Measurements from ENCODE around the gene FRMD4A. TPM values are rescaled to one million over a fixed set of nuclear protein-coding genes. Genes with fewer than 3 reads are reported as not detected.

Gene FRMD4A
- total and polyA plus RNA-seq, 2 of the 4 experiments (the other 2 are of a cell fraction): 30.3 to 68.8 TPM

DNA sequence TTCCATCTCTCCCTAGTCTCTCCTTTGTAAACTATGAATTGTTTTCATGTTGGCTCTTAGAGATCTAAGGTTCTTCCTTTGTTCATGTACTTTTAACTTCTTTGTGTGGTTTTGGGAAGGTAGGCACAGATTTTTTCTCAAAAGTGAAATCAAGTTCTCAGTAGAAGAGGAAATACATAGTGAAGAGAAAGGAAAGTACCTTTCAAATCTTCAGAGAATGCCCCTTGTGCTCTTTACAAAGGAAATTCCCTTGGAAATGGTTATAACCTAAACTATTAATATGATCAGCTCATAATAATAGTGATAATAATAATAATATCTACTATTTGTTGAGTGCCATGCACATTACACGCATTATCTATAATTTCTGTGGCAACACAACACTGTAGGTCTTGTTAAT, 425.4 kb downstream of the FRMD4A start:
- Histone ChIP-seq H3K27ac (ENCODE audit: insufficient read depth, low read length) (no peak overlapping the region), H4K8ac (ENCODE audit: low read depth in 2 of 2, low read length in 2 of 2) (no peak overlapping the region), H2BK15ac (ENCODE audit: low read depth, low read length) (no peak overlapping the region), H3K9me3 (ENCODE audit: control insufficient read depth, insufficient read depth, low read length) (0 out of 2 replicates have a peak, but pooled peaks cover 2% of the 10 kb centered on the region), H2AK5ac (ENCODE audit: low read depth, low read length) (no peak overlapping the region), H2AFZ (replicated peaks; ENCODE audit: low read length, poor library complexity) (no peak overlapping the region), H3K9me1 (ENCODE audit: insufficient read depth, low read length) (peaks cover 6% of the 10 kb centered on the region), H3K27me3 (ENCODE audit: control insufficient read depth, insufficient read depth, low read length) (no peaks in the 10 kb centered on the region), H4K20me1 (ENCODE audit: insufficient read depth, low read length) (no peaks in the 10 kb centered on the region), H4K5ac (ENCODE audit: low read depth, low read length) (no peak overlapping the region), H3K14ac (replicated peaks; ENCODE audit: low read depth, low read length) (no peak overlapping the region), H2BK5ac (ENCODE audit: low read depth, low read length, poor library complexity, severe bottlenecking) (no peak overlapping the region), H2BK120ac (ENCODE audit: low read depth, low read length) (no peak overlapping the region), H3K4ac (ENCODE audit: low read depth, low read length) (no peak overlapping the region), H2AK9ac (replicated peaks; ENCODE audit: low read depth, low read length, poor library complexity) (no peak overlapping the region), H4K91ac (ENCODE audit: insufficient read depth, low read depth, low read length) (no peak overlapping the region), H3K36me3 (ENCODE audit: control insufficient read depth, insufficient read depth, low read length) (no peaks in the 10 kb centered on the region), H3K4me3 (ENCODE audit: insufficient read depth, low read depth, low read length) (no peak overlapping the region), H3K18ac (ENCODE audit: low read depth, low read length) (no peak overlapping the region), H3K23ac (ENCODE audit: low read depth, low read length) (no peak overlapping the region), H2BK20ac (ENCODE audit: low read depth, low read length) (no peak overlapping the region), H3K9ac (ENCODE audit: low read depth, low read length) (no peak overlapping the region), H3K4me2 (ENCODE audit: low read depth, low read length) (no peak overlapping the region), H3K56ac (ENCODE audit: extremely low read depth, insufficient read depth, low read length) (no peak overlapping the region), H3K79me1 (ENCODE audit: low read depth in 1 of 2, low read length in 2 of 2) (0 out of 4 replicates have a peak, but pooled peaks cover 0 to 1% of the 10 kb centered on the region in 2 experiments), H3K4me1 (ENCODE audit: control insufficient read depth, insufficient read depth, low read length) (no peaks in the 10 kb centered on the region)
- in situ Hi-C loops (cut with MboI; ENCODE audit: low sequenced_read_pairs): no loop called here
- dilution Hi-C loops (cut with HindIII; ENCODE audit: low sequenced_read_pairs, unreplicated experiment): no loop called here
- POLR2A ChIA-PET (ENCODE audit: unreplicated experiment): no interaction called here
- DNase-seq: no peak
- CTCF ChIA-PET: no interaction called here
- no TSS peak for BruUV-seq (replicated peaks)
- WGBS, 2 experiments (ENCODE audit: extremely low coverage in 2 of 2, insufficient read length in 1 of 2): no CpG with 5 or more reads among the region's 1 CpG
- TF ChIP-seq RCOR1 (IDR thresholded peaks at IDR 0.05; ENCODE audit: insufficient replicate concordance, low read length) (no peak), MAZ (IDR thresholded peaks at IDR 0.05; ENCODE audit: borderline replicate concordance, low read depth, low read length) (no peak), SMC3 (IDR thresholded peaks at IDR 0.05; ENCODE audit: low read depth, low read length) (no peak), BHLHE40 (IDR thresholded peaks at IDR 0.05; ENCODE audit: low read depth, low read length) (no peak), FOS (IDR thresholded peaks at IDR 0.05; ENCODE audit: low read depth, low read length) (no peak), MXI1 (IDR thresholded peaks at IDR 0.05; ENCODE audit: borderline replicate concordance, low read depth, low read length) (no peak), CEBPB (IDR thresholded peaks at IDR 0.05; ENCODE audit: low read depth, low read length) (no peak), POLR2A (IDR thresholded peaks at IDR 0.05; ENCODE audit: low read depth, low read length) (no peak)
- TF ChIP-seq, protein P1, sequence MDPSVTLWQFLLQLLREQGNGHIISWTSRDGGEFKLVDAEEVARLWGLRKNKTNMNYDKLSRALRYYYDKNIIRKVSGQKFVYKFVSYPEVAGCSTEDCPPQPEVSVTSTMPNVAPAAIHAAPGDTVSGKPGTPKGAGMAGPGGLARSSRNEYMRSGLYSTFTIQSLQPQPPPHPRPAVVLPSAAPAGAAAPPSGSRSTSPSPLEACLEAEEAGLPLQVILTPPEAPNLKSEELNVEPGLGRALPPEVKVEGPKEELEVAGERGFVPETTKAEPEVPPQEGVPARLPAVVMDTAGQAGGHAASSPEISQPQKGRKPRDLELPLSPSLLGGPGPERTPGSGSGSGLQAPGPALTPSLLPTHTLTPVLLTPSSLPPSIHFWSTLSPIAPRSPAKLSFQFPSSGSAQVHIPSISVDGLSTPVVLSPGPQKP (IDR thresholded peaks at IDR 0.05; ENCODE audit: borderline replicate concordance, low read depth, low read length): no peak
- TF ChIP-seq, protein P2, sequence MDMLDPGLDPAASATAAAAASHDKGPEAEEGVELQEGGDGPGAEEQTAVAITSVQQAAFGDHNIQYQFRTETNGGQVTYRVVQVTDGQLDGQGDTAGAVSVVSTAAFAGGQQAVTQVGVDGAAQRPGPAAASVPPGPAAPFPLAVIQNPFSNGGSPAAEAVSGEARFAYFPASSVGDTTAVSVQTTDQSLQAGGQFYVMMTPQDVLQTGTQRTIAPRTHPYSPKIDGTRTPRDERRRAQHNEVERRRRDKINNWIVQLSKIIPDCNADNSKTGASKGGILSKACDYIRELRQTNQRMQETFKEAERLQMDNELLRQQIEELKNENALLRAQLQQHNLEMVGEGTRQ (IDR thresholded peaks at IDR 0.05; ENCODE audit: low read depth, low read length): no peak
- TF ChIP-seq, protein P3, sequence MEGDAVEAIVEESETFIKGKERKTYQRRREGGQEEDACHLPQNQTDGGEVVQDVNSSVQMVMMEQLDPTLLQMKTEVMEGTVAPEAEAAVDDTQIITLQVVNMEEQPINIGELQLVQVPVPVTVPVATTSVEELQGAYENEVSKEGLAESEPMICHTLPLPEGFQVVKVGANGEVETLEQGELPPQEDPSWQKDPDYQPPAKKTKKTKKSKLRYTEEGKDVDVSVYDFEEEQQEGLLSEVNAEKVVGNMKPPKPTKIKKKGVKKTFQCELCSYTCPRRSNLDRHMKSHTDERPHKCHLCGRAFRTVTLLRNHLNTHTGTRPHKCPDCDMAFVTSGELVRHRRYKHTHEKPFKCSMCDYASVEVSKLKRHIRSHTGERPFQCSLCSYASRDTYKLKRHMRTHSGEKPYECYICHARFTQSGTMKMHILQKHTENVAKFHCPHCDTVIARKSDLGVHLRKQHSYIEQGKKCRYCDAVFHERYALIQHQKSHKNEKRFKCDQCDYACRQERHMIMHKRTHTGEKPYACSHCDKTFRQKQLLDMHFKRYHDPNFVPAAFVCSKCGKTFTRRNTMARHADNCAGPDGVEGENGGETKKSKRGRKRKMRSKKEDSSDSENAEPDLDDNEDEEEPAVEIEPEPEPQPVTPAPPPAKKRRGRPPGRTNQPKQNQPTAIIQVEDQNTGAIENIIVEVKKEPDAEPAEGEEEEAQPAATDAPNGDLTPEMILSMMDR (conservative IDR thresholded peaks at IDR 0.05; ENCODE audit: low read depth, low read length): no peak
- ATAC-seq (ENCODE audit: low read depth): no peak
- intact Hi-C loops (cut with micrococcal nuclease): no loop called here

All from IMR-90 (cell line).